Urinary bladder (tissue), 4 donors: ENCODE results near the gene TEC. TPM values are rescaled to one million over a fixed set of nuclear protein-coding genes. Genes with fewer than 3 reads are reported as not detected.
"Not testable (repeated sequence)": the region's sequence is repeated elsewhere in the genome, so short reads cannot be mapped to it uniquely, and the experiment has no call there.

Source experiments
- DNase-seq: peaks from one replicate; pipeline ENCODE4 v3.0.0-alpha.2; 2015; ENCODE audit errors: extremely low spot score
- H3K27ac ChIP-seq: one replicate; pipeline ENCODE4 v1.5.1; 2013; ENCODE audit warnings: low read depth, mild to moderate bottlenecking, moderate library complexity
- H3K36me3 ChIP-seq: one replicate; pipeline ENCODE4 v1.6.1; 2013; ENCODE audit warnings: mild to moderate bottlenecking, moderate library complexity; ENCODE audit not compliant: insufficient read depth
- H3K4me1 ChIP-seq: one replicate; pipeline ENCODE4 v1.6.1; 2013; ENCODE audit warnings: mild to moderate bottlenecking, moderate library complexity; ENCODE audit not compliant: insufficient read depth
- H3K4me3 ChIP-seq: one replicate; pipeline ENCODE4 v1.5.1; 2013; ENCODE audit warnings: low read depth, low read length
- WGBS: extraction: QIAGEN DNeasy Blood & Tissue Kit; methylation state at CpG from one replicate; pipeline ENCODE4 v1.1.7; 2013; 5-methylcytosine and 5-hydroxymethylcytosine counted together
- polyA plus RNA-seq: library from polyadenylated mRNA; stranded (reverse); fragments of 200-250 nt; gene quantifications from one replicate; pipeline ENCODE4 v1.2.3, GENCODE V29; 2013
- total RNA-seq: library from RNA; depleted of rRNA; stranded (reverse); fragments of >200 nt; gene quantifications from one replicate; pipeline ENCODE4 v1.2.3, GENCODE V29; 2014
- donor health status: healthy with polysubstance abuse.
- donor health status: healthy.

The TEC gene
- total and polyA plus RNA-seq, 2 donors: 0.67 to 2.6 TPM

DNA sequence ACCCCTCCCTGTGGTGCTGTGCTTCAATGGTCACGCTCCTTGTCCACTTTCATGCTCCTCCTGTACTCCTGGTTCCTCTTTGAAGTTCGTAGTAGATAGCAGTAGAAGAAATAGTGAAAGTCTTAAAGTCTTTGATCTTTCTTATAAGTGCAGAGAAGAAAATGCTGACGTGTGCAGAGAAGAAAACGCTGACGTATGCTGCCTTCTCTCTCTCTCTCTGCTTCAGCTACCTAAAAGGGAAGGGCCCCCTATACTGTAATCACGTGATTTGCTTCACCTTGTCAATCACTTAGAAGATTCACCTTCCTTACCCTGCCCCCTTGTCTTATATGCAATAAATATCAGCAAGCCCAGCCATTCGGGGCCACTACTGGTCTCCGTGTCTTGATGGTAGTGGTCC is 50.2 kb downstream of the TEC start:
- H3K36me3 ChIP-seq, H3K4me1 ChIP-seq, H3K4me3 ChIP-seq, DNase-seq, H3K27ac ChIP-seq: not testable (repeated sequence)
- WGBS: 72% methylated on average over 8 of the region's 8 CpGs

DNA sequence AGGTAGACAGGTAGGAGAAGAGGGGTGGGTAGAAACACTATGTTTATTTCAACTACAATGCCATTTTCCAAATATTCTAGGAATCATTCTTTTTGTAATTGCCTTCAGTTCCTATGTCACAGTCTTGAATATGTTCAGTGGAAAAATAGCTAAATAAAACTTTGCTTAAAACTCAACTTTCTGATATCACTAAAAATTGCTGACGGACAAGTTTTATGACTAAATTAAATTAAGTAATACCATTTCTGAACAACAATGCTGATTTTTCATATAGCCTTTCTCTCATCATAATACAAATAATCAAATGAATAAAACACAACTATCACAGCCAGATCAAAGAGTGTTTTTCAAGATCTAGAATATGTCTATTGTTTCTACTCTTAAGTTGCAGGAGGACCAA is 53.1 kb downstream of the TEC start:
- WGBS: 91% methylated on average over 1 of the region's 1 CpG
- H3K36me3 ChIP-seq: no peaks in the 10 kb centered on the region
- H3K27ac ChIP-seq: no peak overlapping the region
- DNase-seq: no peak
- no peaks in the 10 kb centered on the region for H3K4me1 ChIP-seq
- no peak overlapping the region for H3K4me3 ChIP-seq

- 70% methylated on average over 1 of the region's 1 CpG for WGBS
- H3K36me3 ChIP-seq: no peaks in the 10 kb centered on the region
- no peak overlapping the region for H3K27ac ChIP-seq
These were observed 53.7 kb downstream of the TEC start for GRCh38 chr4:48215977-48216376.

DNA sequence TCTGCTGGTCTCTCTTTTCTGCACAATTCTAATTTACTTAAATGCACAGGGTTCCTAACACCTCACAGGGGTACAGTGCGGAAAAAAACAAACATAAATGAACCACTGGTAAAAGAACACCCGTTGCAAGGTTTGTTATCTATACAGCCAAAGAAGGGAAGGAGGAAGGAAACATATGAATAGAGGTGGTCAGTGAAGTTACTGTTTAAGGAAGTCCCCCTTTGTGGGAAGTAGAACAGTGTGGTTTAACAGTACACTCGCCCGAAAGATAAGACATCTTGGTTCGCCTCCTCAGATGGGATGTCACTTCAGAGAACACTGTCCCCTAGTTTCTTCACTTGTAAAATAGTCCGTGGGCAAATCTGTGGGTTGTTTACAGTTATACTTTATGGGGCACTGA is 57.5 kb downstream of the TEC start:
- H3K4me1 ChIP-seq: no peaks in the 10 kb centered on the region
- no peak for DNase-seq
- H3K36me3 ChIP-seq: no peaks in the 10 kb centered on the region
- 75% methylated on average over 6 of the region's 6 CpGs for WGBS
- H3K4me3 ChIP-seq: no peak overlapping the region
- no peak overlapping the region for H3K27ac ChIP-seq

More at GRCh38 chr4:48215977-48216376, 53.7 kb downstream of the TEC start:
- no peak for DNase-seq
- Histone ChIP-seq H3K4me3 (no peak overlapping the region), H3K4me1 (no peaks in the 10 kb centered on the region)

GRCh38 chr4:48210966-48211328 is 58.7 kb downstream of the TEC start:
- Histone ChIP-seq H3K4me3 (no peak overlapping the region), H3K4me1 (no peaks in the 10 kb centered on the region), H3K27ac (no peak overlapping the region), H3K36me3 (no peaks in the 10 kb centered on the region)
- no peak for DNase-seq

DNA sequence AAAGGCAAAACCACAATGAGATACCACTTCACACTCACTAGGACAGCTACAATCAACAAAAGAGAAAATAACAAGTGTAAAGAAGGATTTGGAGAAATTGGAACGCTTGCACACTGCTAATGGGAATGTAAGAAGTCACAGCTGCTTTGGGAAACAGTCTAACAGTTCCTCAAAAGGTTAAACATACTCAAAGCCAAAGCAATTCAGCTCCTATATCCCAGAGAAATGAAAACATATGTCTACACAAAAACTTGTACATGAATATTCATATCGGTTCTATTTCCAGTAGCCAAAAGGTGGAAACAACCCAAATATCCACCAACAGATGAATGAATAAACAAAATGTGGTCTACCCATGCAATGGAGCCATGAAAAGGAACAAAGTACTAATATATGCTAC is 64.0 kb downstream of the TEC start:
- Histone ChIP-seq H3K4me3 (no peak overlapping the region), H3K36me3 (no peaks in the 10 kb centered on the region), H3K27ac (no peak overlapping the region), H3K4me1 (no peaks in the 10 kb centered on the region)
- WGBS: 73% methylated on average over 2 of the region's 2 CpGs
- no peak for DNase-seq

DNA sequence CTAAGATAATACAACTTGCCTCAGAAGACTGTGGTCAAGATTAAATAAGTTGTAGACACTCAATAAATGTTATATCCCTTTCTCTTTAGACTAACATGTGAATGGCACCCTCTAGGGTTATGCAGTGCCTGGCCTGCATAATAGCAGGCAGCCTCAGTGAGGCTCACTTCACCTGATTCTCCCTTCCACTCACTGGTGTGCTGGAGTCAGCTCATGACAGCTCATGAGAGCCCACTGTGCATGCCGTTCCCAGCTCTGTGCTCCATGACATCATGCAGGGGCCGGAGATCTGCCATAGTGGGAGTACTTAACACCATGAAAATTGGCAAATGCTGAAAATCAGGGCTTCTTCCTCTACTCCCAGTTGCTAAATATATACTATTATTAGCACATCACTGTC is 64.5 kb downstream of the TEC start:
- no peak for DNase-seq
- Histone ChIP-seq H3K4me1 (no peaks in the 10 kb centered on the region), H3K27ac (no peak overlapping the region), H3K4me3 (no peak overlapping the region), H3K36me3 (no peaks in the 10 kb centered on the region)
- WGBS: 72% methylated on average over 2 of the region's 2 CpGs

DNA sequence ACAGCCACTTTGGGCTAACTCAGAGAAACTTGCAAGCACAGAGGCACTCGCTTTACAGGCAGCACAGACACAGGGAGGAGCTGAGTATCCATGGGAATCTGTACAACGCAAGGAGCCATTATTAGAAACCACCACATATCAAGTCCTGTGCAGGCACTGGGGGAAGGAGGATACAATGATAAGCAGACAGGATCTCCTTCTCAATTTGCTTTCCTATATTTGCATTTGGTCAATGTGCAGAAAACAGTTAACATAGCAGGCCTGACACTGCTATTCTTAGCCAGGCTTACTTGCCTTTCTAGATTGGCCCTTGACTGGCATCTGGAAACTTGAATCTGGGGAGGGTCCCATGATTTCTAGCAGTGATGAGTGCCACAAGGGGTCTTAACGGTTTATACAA is 65.8 kb downstream of the TEC start:
- no peak for DNase-seq
- Histone ChIP-seq H3K27ac (no peak overlapping the region), H3K4me3 (no peak overlapping the region), H3K36me3 (no peaks in the 10 kb centered on the region), H3K4me1 (no peaks in the 10 kb centered on the region)
- WGBS: 48% methylated on average over 3 of the region's 3 CpGs

DNA sequence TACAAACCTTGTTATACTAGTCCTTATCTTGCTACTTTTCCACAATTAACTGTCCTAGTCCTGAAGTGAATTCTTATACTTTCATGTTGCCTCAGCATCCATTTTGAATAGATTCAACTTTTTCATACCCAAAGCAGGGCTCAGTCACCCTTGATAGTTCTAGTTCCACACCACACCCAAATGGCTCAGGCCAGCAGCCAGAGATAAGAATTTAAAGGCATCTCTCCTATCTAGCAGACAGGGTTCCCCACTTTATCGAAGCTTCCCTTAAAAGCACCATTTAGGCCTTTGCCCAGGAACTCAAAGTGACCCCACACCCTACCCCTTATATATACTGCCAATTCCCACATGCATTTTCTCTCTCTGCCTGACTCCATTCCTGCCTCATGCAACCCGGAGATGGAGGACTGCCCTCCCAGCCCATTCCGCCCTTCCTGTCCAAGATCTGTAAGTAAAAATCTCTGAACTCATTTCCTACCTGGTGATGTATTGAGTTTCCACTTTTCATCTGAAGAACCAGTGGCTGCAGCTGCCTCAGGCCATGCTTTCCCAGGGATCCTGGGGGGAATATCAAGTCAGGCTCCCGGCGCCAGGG is 71.9 kb downstream of the TEC start:
- no peaks in the 10 kb centered on the region for H3K4me1 ChIP-seq
- no peak for DNase-seq
- no peak overlapping the region for H3K4me3 ChIP-seq
- 84% methylated on average over 5 of the region's 5 CpGs for WGBS
- no peak overlapping the region for H3K27ac ChIP-seq
- no peaks in the 10 kb centered on the region for H3K36me3 ChIP-seq

- Histone ChIP-seq H3K4me3 (no peak overlapping the region), H3K27ac (no peak overlapping the region), H3K36me3 (no peaks in the 10 kb centered on the region), H3K4me1 (no peaks in the 10 kb centered on the region)
- no peak for DNase-seq
- WGBS: 72% methylated on average over 9 of the region's 9 CpGs
These were observed 72.7 kb downstream of the TEC start for GRCh38 chr4:48196758-48197504.

- Histone ChIP-seq H3K27ac (no peak overlapping the region), H3K4me1 (no peaks in the 10 kb centered on the region), H3K36me3 (no peaks in the 10 kb centered on the region), H3K4me3 (no peak overlapping the region)
- WGBS: 84% methylated on average over 3 of the region's 3 CpGs
- no peak for DNase-seq
These were observed 73.8 kb downstream of the TEC start for GRCh38 chr4:48195853-48196252.

- no peak for DNase-seq
- Histone ChIP-seq H3K4me1 (no peaks in the 10 kb centered on the region), H3K27ac (no peak overlapping the region), H3K4me3 (no peak overlapping the region), H3K36me3 (no peaks in the 10 kb centered on the region)
- 13% methylated on average over 3 of the region's 3 CpGs for WGBS
These were observed 74.3 kb downstream of the TEC start for GRCh38 chr4:48195374-48195773.

GRCh38 chr4:48194971-48195370 is 74.7 kb downstream of the TEC start:
- no peaks in the 10 kb centered on the region for H3K4me1 ChIP-seq
- 45% methylated on average over 1 of the region's 1 CpG for WGBS
- no peaks in the 10 kb centered on the region for H3K36me3 ChIP-seq
- H3K4me3 ChIP-seq: no peak overlapping the region
- H3K27ac ChIP-seq: no peak overlapping the region
- no peak for DNase-seq

DNA sequence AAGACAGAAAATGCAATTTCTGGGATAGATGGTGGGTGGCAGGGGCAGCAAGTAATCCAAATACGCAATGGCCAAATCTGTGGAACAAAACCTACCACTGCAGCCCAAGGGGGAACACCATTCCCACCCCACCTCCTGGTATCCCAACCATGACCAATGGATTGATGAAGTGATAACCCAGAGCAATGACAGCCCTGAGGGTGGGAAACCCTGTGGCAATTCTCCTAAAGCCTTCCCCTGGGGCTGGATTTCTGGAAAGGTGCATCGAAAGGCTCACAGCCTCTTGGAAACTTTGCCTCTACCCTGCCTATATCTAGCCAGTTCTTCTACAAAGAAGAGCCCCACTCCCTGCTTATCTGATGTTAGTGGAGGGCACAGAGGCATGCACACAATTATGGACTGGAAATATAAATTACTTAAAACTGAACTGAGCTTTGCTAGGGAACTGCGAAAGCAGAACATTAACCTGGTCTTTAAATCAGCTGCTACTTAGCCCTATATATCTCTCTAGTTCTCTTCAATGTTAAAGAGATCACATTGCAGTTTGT is 75.6 kb downstream of the TEC start:
- no peak overlapping the region for H3K27ac ChIP-seq
- no peaks in the 10 kb centered on the region for H3K36me3 ChIP-seq
- no peak overlapping the region for H3K4me3 ChIP-seq
- no peak for DNase-seq
- 94% methylated on average over 3 of the region's 3 CpGs for WGBS
- H3K4me1 ChIP-seq: no peaks in the 10 kb centered on the region
